SK-N-MC (cell line): ENCODE data around the gene NAA50.
A peak's percentile ranks its signal among the peaks of the same experiment; 100 is the strongest.

ENCODE experiments used
- DNase-seq: peaks from one replicate; pipeline ENCODE4 v3.0.0-alpha.2; 2011; ENCODE audit warnings: low read depth, low spot score
- H3K27ac ChIP-seq: fragments of 200-600 bp; sonication (generic); 2 replicates; pipeline ENCODE4 v1.5.1; 2016; ENCODE audit warnings: mixed run types
- H3K36me3 ChIP-seq: fragments of 200-600 bp; sonication (generic); 2 replicates; pipeline ENCODE4 v1.6.1; 2017; ENCODE audit warnings: antibody characterized with exemption, low read length, mixed read lengths; ENCODE audit not compliant: insufficient read depth
- H3K4me3 ChIP-seq: fragments of 200-600 bp; sonication (generic); 2 replicates; pipeline ENCODE4 v1.5.1; 2016
- H3K9ac ChIP-seq: fragments of 200-600 bp; sonication (generic); 2 replicates; pipeline ENCODE4 v1.8.0; 2017; ENCODE audit warnings: mixed run types, mixed read lengths; ENCODE audit not compliant: insufficient read length
- H3K9me3 ChIP-seq: fragments of 200-600 bp; sonication (generic); 2 replicates; pipeline ENCODE4 v1.6.1; 2017; ENCODE audit warnings: low read depth, mild to moderate bottlenecking, antibody characterized with exemption, low read length, moderate library complexity, mixed read lengths
- EZH2 ChIP-seq: fragments of 200-600 bp; sonication (generic); IDR thresholded peaks from one replicate; pipeline ENCODE4 v1.6.1; 2017; ENCODE audit warnings: antibody characterized with exemption
- FOXP2 ChIP-seq: optimal IDR thresholded peaks from 2 replicates; pipeline ENCODE3; 2011; ENCODE audit warnings: mild to moderate bottlenecking, moderate library complexity; ENCODE audit not compliant: insufficient read depth; ENCODE audit errors: extremely low read length, control extremely low read depth
- POLR2AphosphoS5 ChIP-seq: IDR thresholded peaks from 2 replicates; pipeline ENCODE4 v1.6.1; 2012; ENCODE audit warnings: mild to moderate bottlenecking, low read depth, low read length, borderline replicate concordance

Gene NAA50

DNA sequence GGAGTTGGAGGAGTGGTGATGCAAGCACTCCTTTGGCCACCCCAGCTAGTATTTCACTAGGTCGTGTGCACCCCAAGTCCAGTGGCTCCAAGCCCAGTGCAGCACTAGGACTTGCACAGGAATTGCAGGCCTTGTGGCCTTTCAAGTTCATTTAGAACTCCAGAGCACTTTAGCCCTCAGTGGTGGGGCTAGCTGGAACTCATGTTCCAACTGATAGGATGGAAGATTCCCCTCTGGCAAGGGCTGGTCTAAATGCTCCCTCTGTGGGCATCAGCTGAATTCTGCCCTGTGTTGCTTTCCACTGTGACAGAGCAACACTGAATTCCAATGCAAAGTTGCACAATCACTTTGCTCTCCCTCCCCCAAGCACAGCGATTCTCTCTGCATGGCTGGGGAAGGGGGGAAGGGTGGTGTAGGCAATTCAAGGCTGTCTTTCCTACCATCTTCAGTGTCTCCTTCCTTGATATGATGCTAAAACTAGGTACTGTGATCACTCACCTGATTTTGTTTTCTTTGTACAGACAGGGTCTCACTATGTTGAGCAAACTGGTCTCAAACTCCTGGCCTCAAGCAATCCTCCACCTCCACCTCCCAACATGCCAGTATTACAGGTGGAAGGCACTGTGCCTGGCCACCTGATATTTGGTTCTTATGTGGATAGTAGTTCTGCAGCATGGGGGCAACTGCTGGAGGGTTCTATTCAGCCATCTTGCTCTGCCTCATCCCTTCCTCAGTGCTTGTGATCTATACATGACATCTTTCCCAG lies 59.9 kb downstream of the NAA50 start:
- H3K36me3 ChIP-seq = no peaks in the 10 kb centered on the region
- no peaks in the 10 kb centered on the region for H3K9me3 ChIP-seq
- no peak overlapping the region for H3K4me3 ChIP-seq
- DNase-seq = no peak
- no peak overlapping the region for H3K9ac ChIP-seq
- TF ChIP-seq EZH2 (no peak), POLR2AphosphoS5 (no peak), FOXP2 (no peak)
- H3K27ac ChIP-seq = no peak overlapping the region

DNA sequence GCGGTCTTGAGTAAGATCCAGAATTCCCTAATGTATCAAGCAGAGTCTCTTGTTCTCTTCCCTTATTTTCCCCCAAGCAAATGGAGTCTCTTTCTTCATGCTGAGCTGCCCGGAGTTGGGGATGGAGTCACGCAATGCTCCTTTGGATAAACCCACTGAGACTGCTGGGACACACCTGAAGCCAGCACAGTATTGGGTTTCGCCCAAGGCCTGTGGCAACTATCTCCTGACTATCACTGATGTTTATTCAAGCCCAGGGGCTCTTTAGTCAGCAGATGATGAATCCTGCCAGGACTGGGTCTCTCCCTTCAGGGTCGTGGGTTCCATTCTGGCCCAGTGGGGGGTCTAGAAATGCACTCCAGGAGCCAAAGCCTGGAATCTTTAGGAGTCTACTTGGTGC lies 60.9 kb downstream of the NAA50 start:
- H3K9ac ChIP-seq = no peak overlapping the region
- H3K4me3 ChIP-seq = no peak overlapping the region
- H3K9me3 ChIP-seq = no peaks in the 10 kb centered on the region
- no peak for DNase-seq
- no peaks in the 10 kb centered on the region for H3K36me3 ChIP-seq
- TF ChIP-seq FOXP2 (no peak), EZH2 (no peak), POLR2AphosphoS5 (no peak)
- no peak overlapping the region for H3K27ac ChIP-seq

DNA sequence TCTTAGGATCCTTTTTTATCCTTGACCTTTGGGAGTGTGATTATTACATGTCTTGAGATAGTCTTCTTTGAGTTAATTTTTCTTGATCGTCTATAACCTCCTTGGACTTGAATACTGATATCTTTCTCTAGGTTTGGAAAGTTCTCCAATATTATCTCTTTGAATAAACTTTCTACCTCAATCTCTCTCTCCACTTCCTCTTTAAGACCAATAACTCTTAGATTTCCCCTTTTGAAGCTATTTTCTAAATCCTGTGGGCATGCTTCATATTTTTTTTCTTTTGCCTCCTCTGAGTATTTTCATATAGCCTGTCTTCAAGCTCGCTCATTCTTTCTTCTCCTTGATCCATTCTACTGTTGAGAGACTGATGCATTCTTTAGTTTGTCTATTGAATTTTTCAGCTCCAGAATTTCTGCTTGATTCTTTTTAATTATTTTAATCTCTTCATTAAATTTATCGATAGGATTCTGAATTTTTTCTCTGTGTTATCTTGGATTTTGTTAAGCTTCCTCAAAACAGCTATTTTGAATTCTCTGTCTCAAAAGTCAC lies 61.7 kb downstream of the NAA50 start:
- no peak for TF ChIP-seq FOXP2
- TF ChIP-seq EZH2 = no peak
- no peak for TF ChIP-seq POLR2AphosphoS5
- no peak overlapping the region for H3K27ac ChIP-seq
- DNase-seq = no peak
- H3K9ac ChIP-seq = no peak overlapping the region
- H3K36me3 ChIP-seq = no peaks in the 10 kb centered on the region
- H3K9me3 ChIP-seq = no peaks in the 10 kb centered on the region
- no peak overlapping the region for H3K4me3 ChIP-seq

DNA sequence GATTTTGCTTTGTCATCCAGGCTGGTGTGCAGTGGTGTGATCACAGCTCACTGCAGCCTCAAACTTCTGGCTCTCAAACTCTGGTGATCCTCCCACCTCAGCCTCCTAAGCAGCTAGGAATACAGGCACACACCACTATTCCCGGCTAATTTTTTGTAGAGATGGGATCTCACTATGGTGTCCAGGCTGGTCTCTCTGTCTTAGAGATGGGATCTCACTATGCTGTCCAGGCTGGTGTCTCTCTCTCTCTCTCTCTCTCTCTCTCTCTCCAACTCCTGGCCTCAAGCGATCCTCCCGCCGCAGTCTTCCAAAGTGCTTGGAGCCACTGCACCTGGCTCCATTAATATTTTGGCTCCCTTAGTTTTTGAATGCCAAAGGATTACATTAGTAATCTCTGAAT lies 67.3 kb downstream of the NAA50 start:
- H3K36me3 ChIP-seq = no peaks in the 10 kb centered on the region
- no peak overlapping the region for H3K4me3 ChIP-seq
- no peaks in the 10 kb centered on the region for H3K9me3 ChIP-seq
- DNase-seq = no peak
- H3K27ac ChIP-seq = no peak overlapping the region
- no peak overlapping the region for H3K9ac ChIP-seq
- TF ChIP-seq FOXP2 = no peak
- no peak for TF ChIP-seq EZH2
- TF ChIP-seq POLR2AphosphoS5 = no peak

DNA sequence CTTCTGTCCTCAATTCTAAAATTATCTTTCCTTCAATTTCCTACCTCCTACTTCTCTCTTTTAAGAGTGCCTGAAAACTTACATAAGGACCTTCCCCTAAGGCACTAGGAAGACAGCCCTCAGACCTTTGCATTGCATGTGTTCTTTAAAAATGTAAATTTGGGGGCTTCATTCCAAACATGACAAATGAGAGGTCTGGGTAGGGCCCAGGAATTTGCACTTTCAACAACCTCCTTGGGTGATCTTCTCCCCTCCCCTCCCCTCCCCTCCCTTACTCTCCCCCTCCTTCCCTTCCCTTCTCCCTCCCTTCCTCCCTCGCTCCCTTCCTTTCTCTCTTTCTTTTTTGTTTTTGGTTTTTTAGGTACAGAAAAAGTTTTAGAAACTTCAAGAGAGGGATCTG lies 68.3 kb downstream of the NAA50 start:
- no peaks in the 10 kb centered on the region for H3K9me3 ChIP-seq
- H3K27ac ChIP-seq = no peak overlapping the region
- H3K36me3 ChIP-seq = no peaks in the 10 kb centered on the region
- no peak for DNase-seq
- no peak overlapping the region for H3K9ac ChIP-seq
- TF ChIP-seq POLR2AphosphoS5 (no peak), FOXP2 (no peak), EZH2 (no peak)
- H3K4me3 ChIP-seq = no peak overlapping the region

DNA sequence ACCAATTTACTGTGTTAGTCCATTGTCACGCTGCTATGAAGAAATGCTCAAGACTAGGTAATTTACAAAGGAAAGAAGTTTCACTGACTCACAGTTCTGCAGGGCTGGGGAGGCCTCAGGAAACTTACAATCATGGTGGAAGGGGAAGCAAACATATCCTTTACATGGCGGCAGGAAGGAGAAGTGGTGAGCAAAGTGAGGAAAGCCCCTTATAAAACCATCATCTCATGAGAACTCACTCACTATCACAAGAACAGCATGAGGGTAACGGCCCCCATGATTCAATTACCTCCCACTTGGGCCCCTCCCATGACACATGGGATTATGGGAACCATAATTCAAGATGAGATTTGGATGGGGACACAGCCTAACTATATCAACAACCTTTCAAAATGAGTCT lies 69.8 kb downstream of the NAA50 start:
- Histone ChIP-seq H3K27ac (no peak overlapping the region), H3K36me3 (no peaks in the 10 kb centered on the region), H3K9me3 (no peaks in the 10 kb centered on the region), H3K4me3 (no peak overlapping the region), H3K9ac (no peak overlapping the region)
- no peak for DNase-seq
- no peak for TF ChIP-seq EZH2
- TF ChIP-seq FOXP2 = no peak
- no peak for TF ChIP-seq POLR2AphosphoS5

DNA sequence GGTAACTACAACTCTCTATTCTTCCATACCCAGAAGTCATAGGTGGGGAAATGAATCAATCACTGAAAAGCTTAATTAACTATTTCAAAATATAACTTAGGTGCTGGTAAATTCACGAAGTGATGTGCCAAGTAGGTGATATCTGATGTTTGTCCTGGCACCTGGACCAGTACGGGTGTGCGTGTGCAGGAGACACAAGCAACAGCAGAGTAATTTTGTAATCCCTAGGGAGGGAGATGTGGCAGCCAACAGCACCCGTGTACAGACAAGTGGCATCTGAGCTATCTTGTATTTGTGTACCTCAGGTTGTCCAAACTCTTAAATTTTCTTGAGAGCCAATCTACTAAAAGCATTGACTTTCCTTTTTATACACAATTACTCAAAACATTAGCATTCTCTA lies 72.5 kb downstream of the NAA50 start:
- H3K4me3 ChIP-seq = no peak overlapping the region
- H3K9me3 ChIP-seq = no peaks in the 10 kb centered on the region
- H3K27ac ChIP-seq = no peak overlapping the region
- TF ChIP-seq POLR2AphosphoS5 (no peak), EZH2 (no peak), FOXP2 (no peak)
- H3K36me3 ChIP-seq = no peaks in the 10 kb centered on the region
- no peak for DNase-seq
- no peak overlapping the region for H3K9ac ChIP-seq

DNA sequence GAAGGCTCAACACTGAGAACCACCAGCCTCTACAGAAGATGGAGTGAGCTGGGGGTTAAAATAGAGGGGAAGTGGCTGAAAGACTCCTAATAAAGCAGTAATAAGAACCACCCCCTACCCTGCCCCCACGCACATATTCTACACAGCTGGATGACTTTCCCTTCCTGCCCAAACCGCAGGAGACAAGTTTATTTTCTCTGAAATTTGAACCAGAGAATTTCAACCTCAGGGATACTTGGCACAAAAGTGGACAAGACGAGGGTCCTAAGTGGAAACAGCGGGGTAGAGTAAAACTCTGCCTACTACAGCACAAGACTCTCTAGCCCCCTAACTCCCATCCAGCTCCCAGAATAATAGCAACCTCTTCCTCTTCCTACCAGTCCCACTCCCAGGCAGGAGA lies 78.0 kb downstream of the NAA50 start:
- Histone ChIP-seq H3K4me3 (peak overlapping the region; percentile 59), H3K27ac (peak overlapping the region; percentile 12; the same call in 1 of the 2 replicates), H3K9me3 (no peaks in the 10 kb centered on the region), H3K36me3 (no peaks in the 10 kb centered on the region), H3K9ac (no peak overlapping the region)
- peak; percentile 10 for DNase-seq
- TF ChIP-seq FOXP2 (no peak), EZH2 (no peak), POLR2AphosphoS5 (no peak)
